ENCODE measurements around the gene GRM4. TPM values are rescaled to one million over a fixed set of nuclear protein-coding genes. Genes with fewer than 3 reads are reported as not detected.
"Not testable (repeated sequence)": the region's sequence is repeated elsewhere in the genome, so short reads cannot be mapped to it uniquely, and the experiment has no call there.

GRM4 gene
- under 1 TPM; 0.45 to 0.65 (median 0.52) TPM for polyA plus RNA-seq (ENCODE audit: insufficient read length in 4 of 4)

GRCh38 chr6:34146021-34146782 lies at the start of gene GRM4:
Gene GRM4 (minus strand): TSS chr6:34146087. CDS start chr6:34133496, 12,591 bp downstream.
- no peak for DNase-seq (ENCODE audit: low read depth in 4 of 4, low spot score in 3 of 4)

DNA sequence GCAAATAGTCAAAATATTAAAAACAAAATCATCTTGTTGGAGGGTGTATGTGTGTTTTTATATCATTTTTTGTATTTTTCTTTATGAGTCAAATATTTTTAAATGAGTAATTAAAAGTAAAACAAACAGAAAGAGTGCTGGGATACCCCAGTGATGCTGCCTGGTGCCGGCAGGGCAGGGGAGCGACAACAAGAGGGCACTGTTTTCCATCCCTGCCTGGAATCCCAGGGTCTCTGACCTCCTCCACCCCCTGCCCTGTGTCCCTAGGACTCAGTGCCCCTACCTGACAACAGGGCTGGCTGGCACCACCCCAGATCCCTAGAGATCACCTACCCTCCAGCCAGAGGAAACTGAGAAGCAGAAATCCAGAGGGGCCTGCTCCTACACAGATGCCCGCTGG lies 48.9 kb upstream of the GRM4 start:
- no peak for DNase-seq (ENCODE audit: low read depth in 4 of 4, low spot score in 3 of 4)

DNA sequence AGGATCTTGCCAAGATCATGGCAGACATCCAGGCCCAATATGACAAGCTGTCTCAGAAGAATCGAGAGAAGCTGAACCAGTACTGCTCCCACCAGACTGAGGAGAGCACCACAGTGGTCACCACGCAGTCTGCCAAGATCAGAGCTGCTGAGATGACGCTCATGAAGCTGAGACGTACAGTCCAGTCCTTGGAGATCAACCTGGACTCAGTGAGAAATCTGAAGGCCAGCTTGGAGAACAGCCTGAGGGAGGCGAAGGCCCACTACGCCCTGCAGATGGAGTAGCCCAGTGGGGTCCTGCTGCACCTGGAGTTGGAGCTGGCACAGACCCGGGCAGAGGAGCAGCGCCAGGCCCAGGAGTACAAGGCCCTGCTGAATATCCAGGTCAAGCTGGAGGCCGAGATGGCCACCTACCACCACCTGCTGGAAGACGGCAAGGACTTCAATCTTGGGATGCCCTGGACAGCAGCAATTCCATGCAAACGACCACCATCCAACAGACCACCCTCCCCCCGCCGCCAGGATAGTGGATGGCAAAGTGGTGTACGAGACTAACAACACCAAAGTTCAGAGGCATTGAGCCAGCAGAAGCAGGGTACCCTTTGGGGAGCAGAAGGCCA lies 44.7 kb upstream of the GRM4 start:
- DNase-seq (ENCODE audit: low read depth in 4 of 4, low spot score in 3 of 4), result no peak

GRCh38 chr6:34189806-34190503 lies 44.1 kb upstream of the GRM4 start:
- DNase-seq (ENCODE audit: low read depth in 4 of 4, low spot score in 3 of 4), result no peak

GRCh38 chr6:34184726-34185125 lies 38.8 kb upstream of the GRM4 start:
- not testable (repeated sequence) for DNase-seq (ENCODE audit: low read depth in 4 of 4, low spot score in 3 of 4)

GRCh38 chr6:34182751-34183531 lies 37.1 kb upstream of the GRM4 start:
- no peak for DNase-seq (ENCODE audit: low read depth in 4 of 4, low spot score in 3 of 4)

DNA sequence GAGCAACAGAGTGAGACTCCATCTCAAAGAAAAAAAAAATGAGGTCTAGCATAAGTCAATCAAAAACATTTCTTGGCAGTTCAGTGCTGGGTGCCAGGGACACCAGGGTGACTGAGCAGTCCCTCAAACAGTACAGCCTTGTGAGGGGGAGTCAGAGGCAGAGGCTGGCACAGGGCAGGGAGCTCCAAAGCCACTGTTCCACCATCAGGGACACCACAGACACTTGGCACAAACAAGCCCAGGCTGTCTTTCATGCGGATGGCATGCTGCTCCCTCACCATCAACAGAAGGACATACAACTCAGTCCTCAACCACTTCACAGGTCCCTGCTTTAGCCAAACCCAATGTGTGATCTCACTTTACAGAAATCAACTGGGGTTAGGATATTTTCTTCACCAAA lies 36.0 kb upstream of the GRM4 start:
- no peak for DNase-seq (ENCODE audit: low read depth in 4 of 4, low spot score in 3 of 4)

- DNase-seq (ENCODE audit: low read depth in 4 of 4, low spot score in 3 of 4), result no peak
These were observed 33.3 kb upstream of the GRM4 start for GRCh38 chr6:34179106-34179720.

DNA sequence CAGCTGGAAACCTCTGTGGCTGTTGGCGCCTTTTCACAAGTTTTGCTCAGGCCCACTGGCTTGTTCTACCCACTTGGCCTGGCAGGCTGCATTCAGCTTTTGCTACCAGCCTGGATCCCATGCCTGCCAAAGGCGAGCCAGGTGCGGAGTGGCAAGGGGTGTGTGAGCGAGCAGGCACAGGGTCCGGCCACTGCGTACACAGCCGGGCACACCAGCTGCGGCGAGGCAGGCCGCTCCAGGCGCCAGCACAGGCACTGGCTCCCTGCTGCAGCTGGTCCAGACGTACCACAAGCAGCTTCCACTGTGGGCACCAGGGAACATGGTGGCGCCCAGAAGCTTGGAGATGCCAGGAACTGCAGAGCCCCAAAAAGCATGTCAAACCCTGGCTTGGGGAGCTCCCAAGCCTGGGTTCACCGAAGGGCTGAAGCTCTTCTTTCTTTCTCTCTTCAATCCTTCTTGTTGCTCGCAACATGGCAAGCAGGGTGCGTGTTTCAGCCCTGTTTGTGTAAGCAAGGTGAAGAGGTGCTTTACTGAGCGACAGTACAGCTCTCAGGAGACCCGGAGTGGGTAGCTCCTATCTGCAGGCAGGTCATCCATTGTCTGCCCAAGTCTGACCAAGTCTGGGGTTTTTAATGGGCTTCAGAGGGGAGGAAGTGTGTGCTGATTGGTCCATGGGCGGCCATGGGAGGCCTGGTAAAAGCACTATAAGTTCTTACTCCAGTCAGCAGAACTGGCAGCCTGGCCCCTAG lies 32.6 kb upstream of the GRM4 start:
- DNase-seq (ENCODE audit: low read depth in 4 of 4, low spot score in 3 of 4), result no peak

- no peak for DNase-seq (ENCODE audit: low read depth in 4 of 4, low spot score in 3 of 4)
These were observed 31.3 kb upstream of the GRM4 start for GRCh38 chr6:34177181-34177591.

DNA sequence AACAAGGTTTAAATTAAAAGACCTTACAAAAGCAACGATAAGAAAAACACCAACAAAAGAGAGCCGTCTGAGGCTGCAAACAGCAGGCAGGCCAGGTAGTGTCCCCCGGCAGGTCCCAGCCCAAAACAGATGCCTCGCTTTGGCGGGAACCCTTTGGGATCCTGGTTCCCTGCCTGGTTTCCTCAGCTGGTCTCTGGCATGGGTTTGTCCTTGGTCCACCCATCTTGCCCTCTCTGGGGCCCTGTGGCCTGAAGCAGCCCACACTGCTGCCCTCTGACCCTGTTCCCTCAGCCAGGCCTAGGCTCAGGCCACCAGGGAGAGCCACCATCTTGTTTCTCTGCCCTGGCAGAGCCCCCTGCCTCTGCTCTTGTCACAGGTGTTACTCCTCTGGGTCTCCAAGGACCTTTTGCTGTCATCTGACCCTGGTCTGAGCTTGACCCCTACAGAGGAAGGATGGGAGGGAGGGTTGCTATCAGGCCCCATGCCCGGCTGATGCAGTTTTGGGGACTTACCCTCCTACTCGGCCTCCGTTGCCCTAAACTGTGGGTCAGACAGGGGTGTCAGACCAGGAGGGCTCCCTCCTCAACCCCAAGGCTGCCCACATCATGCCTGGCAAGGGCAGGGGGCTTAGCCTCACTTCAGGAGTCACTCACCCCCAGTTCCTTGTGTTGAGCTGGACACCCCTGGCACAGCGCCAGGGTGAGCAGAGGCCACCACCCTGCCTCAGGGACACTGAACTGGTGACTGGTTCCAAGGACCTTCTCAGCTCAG lies 30.6 kb upstream of the GRM4 start:
- no peak for DNase-seq (ENCODE audit: low read depth in 4 of 4, low spot score in 3 of 4)

GRCh38 chr6:34174846-34175399 lies 29.0 kb upstream of the GRM4 start:
- DNase-seq (ENCODE audit: low read depth in 4 of 4, low spot score in 3 of 4), result no peak

GRCh38 chr6:34172961-34173775 lies 27.3 kb upstream of the GRM4 start:
- no peak for DNase-seq (ENCODE audit: low read depth in 4 of 4, low spot score in 3 of 4)

GRCh38 chr6:34170346-34170745 lies 24.5 kb upstream of the GRM4 start:
- DNase-seq (ENCODE audit: low read depth in 4 of 4, low spot score in 3 of 4), result no peak

- DNase-seq (ENCODE audit: low read depth in 4 of 4, low spot score in 3 of 4), result no peak
These were observed 24.0 kb upstream of the GRM4 start for GRCh38 chr6:34169897-34170296.

DNA sequence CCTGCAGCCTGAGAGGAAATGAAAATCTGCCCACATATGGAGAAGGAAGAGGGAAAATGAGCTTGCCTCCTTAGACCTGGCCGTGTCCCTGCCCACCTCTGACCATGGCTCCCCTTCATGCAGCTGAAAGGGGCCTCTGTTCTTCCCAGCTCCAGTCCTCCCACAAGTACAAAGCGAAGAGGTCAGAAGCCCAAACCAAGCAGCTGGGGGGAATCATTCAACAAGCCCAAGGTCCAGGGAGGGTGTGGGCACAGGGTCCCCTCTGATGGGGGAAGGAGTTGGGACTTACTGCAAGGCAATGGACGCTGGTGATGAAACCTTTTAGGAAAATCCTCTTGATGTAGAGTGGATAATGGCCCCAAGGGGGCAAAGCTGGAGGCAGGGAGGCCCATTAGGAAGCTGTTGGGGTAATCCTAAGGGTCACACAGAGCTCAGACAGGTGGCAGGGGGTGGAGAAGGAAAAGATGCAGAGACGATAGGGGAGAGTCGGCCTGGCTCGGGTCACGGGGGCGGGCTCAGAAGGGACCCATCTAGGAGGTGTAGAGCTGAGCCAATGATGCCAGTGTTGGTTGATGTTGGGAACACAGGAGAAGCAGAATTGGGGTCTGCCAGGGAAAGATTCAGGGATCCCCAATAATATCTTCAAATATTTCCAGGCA lies 16.1 kb upstream of the GRM4 start:
- DNase-seq (ENCODE audit: low read depth in 4 of 4, low spot score in 3 of 4), result no peak

DNA sequence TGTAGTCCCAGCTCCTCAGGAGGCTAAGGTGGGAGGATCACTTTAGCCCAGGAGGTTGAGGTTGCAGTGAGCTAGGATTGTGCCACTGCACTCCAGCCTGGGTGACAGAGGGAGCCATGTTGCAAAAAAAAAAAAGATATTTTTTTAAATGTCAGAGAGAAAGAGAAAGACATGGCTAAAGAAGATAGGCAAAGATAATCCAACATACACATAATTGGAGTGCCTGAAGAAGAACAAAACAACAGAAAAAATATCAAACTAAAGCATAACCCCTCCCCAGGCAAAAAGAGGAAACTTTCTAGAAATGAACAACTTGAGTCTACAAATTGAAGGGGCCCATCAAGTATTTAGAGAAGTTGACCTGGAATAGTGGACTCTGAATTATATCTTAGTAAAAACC lies 14.0 kb upstream of the GRM4 start:
- DNase-seq (ENCODE audit: low read depth in 4 of 4, low spot score in 3 of 4), result no peak

Measured in right renal pelvis (tissue), 4 donors.